Measurements from ENCODE around the gene SBF1. TPM values are rescaled to one million over a fixed set of nuclear protein-coding genes. Genes with fewer than 3 reads are reported as not detected.

The SBF1 gene
- total RNA-seq, 1 experiment from 2014 or later = 82.1 TPM

- Mint-ChIP-seq H3K9me3 (ENCODE audit: unreplicated experiment) (no peaks in the 10 kb centered on the region), H3K27me3 (ENCODE audit: insufficient read depth, unreplicated experiment) (no peaks in the 10 kb centered on the region), H3K4me1 (ENCODE audit: insufficient read depth, unreplicated experiment) (no peaks in the 10 kb centered on the region), H3K27ac (ENCODE audit: low read depth, unreplicated experiment) (no peak overlapping the region), H3K4me3 (ENCODE audit: unreplicated experiment) (no peak overlapping the region), H3K36me3 (ENCODE audit: insufficient read depth, unreplicated experiment) (peaks cover 86% of the 10 kb centered on the region)
- intact Hi-C loops (cut with micrococcal nuclease) = no loop called here
- TF ChIP-seq CTCF (IDR thresholded peaks at IDR 0.05; ENCODE audit: unreplicated experiment) = no peak
- CTCF ChIA-PET = interaction anchor here (1.0 to 1.1 kb wide), 2 partner anchors 50 to 171 kb away, joined by 4 read pairs; no protein-coding TSS in a partner anchor
- no peak for DNase-seq (ENCODE audit: unreplicated experiment)
- BruUV-seq (replicated peaks) = no TSS peak
- POLR2A ChIA-PET = interaction anchor here (0.6 kb wide), 1 partner anchor 41 kb away, joined by 4 read pairs; no protein-coding TSS in a partner anchor
Observed at GRCh38 chr22:50422961-50423815, 51.6 kb downstream of the SBF1 start.

- CTCF ChIA-PET = interaction anchor here (1.0 kb wide), 1 partner anchor 51 kb away, joined by 4 read pairs; no protein-coding TSS in a partner anchor
- Mint-ChIP-seq H3K9me3 (ENCODE audit: unreplicated experiment) (no peaks in the 10 kb centered on the region), H3K27ac (ENCODE audit: low read depth, unreplicated experiment) (no peak overlapping the region), H3K4me3 (ENCODE audit: unreplicated experiment) (no peak overlapping the region), H3K27me3 (ENCODE audit: insufficient read depth, unreplicated experiment) (no peaks in the 10 kb centered on the region), H3K36me3 (ENCODE audit: insufficient read depth, unreplicated experiment) (peaks cover 86% of the 10 kb centered on the region), H3K4me1 (ENCODE audit: insufficient read depth, unreplicated experiment) (no peaks in the 10 kb centered on the region)
- POLR2A ChIA-PET = interaction anchor here (0.6 kb wide), 1 partner anchor 40 kb away, joined by 4 read pairs; no protein-coding TSS in a partner anchor
- no peak for DNase-seq (ENCODE audit: unreplicated experiment)
- intact Hi-C loops (cut with micrococcal nuclease) = no loop called here
- no peak for TF ChIP-seq CTCF (IDR thresholded peaks at IDR 0.05; ENCODE audit: unreplicated experiment)
- BruUV-seq (replicated peaks) = no TSS peak
Observed at GRCh38 chr22:50422046-50422445, 52.8 kb downstream of the SBF1 start.

GRCh38 chr22:50420581-50420980 lies 54.3 kb downstream of the SBF1 start:
- ChIA-PET POLR2A (no interaction called here), CTCF (interaction anchor here (0.6 to 1.0 kb wide), 2 partner anchors 20 to 185 kb away, joined by 3 read pairs; no protein-coding TSS in a partner anchor)
- DNase-seq (ENCODE audit: unreplicated experiment) = no peak
- no peaks in the 10 kb centered on the region for H3K4me1 Mint-ChIP-seq (ENCODE audit: insufficient read depth, unreplicated experiment)
- peaks cover 85% of the 10 kb centered on the region for H3K36me3 Mint-ChIP-seq (ENCODE audit: insufficient read depth, unreplicated experiment)
- no peaks in the 10 kb centered on the region for H3K27me3 Mint-ChIP-seq (ENCODE audit: insufficient read depth, unreplicated experiment)
- intact Hi-C loops (cut with micrococcal nuclease) = no loop called here
- no peak overlapping the region for H3K27ac Mint-ChIP-seq (ENCODE audit: low read depth, unreplicated experiment)
- no peak for TF ChIP-seq CTCF (IDR thresholded peaks at IDR 0.05; ENCODE audit: unreplicated experiment)
- no peak overlapping the region for H3K4me3 Mint-ChIP-seq (ENCODE audit: unreplicated experiment)
- BruUV-seq (replicated peaks) = no TSS peak
- no peaks in the 10 kb centered on the region for H3K9me3 Mint-ChIP-seq (ENCODE audit: unreplicated experiment)

GRCh38 chr22:50420015-50420414 lies 54.8 kb downstream of the SBF1 start:
- TF ChIP-seq CTCF (IDR thresholded peaks at IDR 0.05; ENCODE audit: unreplicated experiment) = no peak
- H3K9me3 Mint-ChIP-seq (ENCODE audit: unreplicated experiment) = no peaks in the 10 kb centered on the region
- no peak overlapping the region for H3K27ac Mint-ChIP-seq (ENCODE audit: low read depth, unreplicated experiment)
- no peak for DNase-seq (ENCODE audit: unreplicated experiment)
- no TSS peak for BruUV-seq (replicated peaks)
- POLR2A ChIA-PET = no interaction called here
- intact Hi-C loops (cut with micrococcal nuclease) = no loop called here
- H3K4me3 Mint-ChIP-seq (ENCODE audit: unreplicated experiment) = no peak overlapping the region
- H3K27me3 Mint-ChIP-seq (ENCODE audit: insufficient read depth, unreplicated experiment) = no peaks in the 10 kb centered on the region
- H3K4me1 Mint-ChIP-seq (ENCODE audit: insufficient read depth, unreplicated experiment) = no peaks in the 10 kb centered on the region
- H3K36me3 Mint-ChIP-seq (ENCODE audit: insufficient read depth, unreplicated experiment) = peaks cover 79% of the 10 kb centered on the region
- CTCF ChIA-PET = interaction anchor here (0.6 kb wide), 1 partner anchor 184 kb away, joined by 3 read pairs; no protein-coding TSS in a partner anchor
